ENCODE data around the gene RECQL5.

RECQL5 gene

DNA sequence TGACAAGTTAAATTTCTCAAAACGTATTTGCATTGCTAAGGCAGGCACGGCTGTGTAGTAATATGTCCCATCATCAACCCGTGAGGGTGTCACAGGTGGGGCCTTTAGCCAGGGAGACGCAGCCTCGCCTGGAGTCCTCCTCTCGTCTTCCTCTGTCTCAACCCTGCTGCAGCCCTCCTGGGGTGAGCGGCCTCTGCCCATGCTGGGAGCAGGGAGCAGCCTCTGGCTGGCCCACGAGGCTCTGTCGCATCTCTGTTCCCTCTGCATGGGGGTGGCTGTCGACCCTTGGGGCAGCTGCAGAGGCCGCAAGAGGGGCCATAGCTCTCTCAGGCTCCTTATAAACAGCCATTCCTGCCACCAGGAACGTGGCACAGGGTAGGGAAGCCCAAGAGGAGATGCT is 34.5 kb downstream of the RECQL5 start:
- ATAC-seq (ENCODE audit: insufficient read depth, low read depth) (no peak), DNase-seq (no peak)
- Histone ChIP-seq H3K79me2 (ENCODE audit: insufficient read depth, low read length) (no peaks in the 10 kb centered on the region), H3K27ac (ENCODE audit: low read length) (no peak overlapping the region), H3K4me1 (ENCODE audit: insufficient read depth, low read length) (peaks cover 12% of the 10 kb centered on the region), H3K9ac (ENCODE audit: low read depth, low read length) (no peak overlapping the region), H2AFZ (ENCODE audit: low read depth, low read length) (no peak overlapping the region), H3K4me3 (ENCODE audit: low read depth in 1 of 2, low read length in 2 of 2) (no peak overlapping the region), H4K20me1 (ENCODE audit: insufficient read depth, low read length) (peaks cover 25% of the 10 kb centered on the region), H3K36me3 (ENCODE audit: insufficient read depth, low read length) (peaks cover 22% of the 10 kb centered on the region), H3K4me2 (ENCODE audit: insufficient read depth, low read length) (no peak overlapping the region), H3K9me3 (ENCODE audit: insufficient read depth, low read length, severe bottlenecking) (no peaks in the 10 kb centered on the region), H3K27me3 (ENCODE audit: insufficient read depth, low read length, poor library complexity) (no peaks in the 10 kb centered on the region)
- TF ChIP-seq CTCF (IDR thresholded peaks at IDR 0.05; ENCODE audit: borderline replicate concordance, extremely low read depth, low read length, poor library complexity, severe bottlenecking) (no peak), EZH2 (IDR thresholded peaks at IDR 0.05; ENCODE audit: borderline replicate concordance, low read depth, low read length, severe bottlenecking) (no peak)

GRCh38 chr17:75631353-75631752 is 35.6 kb downstream of the RECQL5 start:
- Histone ChIP-seq H3K27ac (ENCODE audit: low read length) (no peak overlapping the region), H3K9ac (ENCODE audit: low read depth, low read length) (no peak overlapping the region), H3K9me3 (ENCODE audit: insufficient read depth, low read length, severe bottlenecking) (no peaks in the 10 kb centered on the region), H3K36me3 (ENCODE audit: insufficient read depth, low read length) (peaks cover 26% of the 10 kb centered on the region), H4K20me1 (ENCODE audit: insufficient read depth, low read length) (peaks cover 25% of the 10 kb centered on the region), H3K79me2 (ENCODE audit: insufficient read depth, low read length) (no peaks in the 10 kb centered on the region), H3K4me2 (ENCODE audit: insufficient read depth, low read length) (no peak overlapping the region), H3K4me3 (ENCODE audit: low read depth in 1 of 2, low read length in 2 of 2) (no peak overlapping the region), H3K27me3 (ENCODE audit: insufficient read depth, low read length, poor library complexity) (no peaks in the 10 kb centered on the region), H3K4me1 (ENCODE audit: insufficient read depth, low read length) (peaks cover 12% of the 10 kb centered on the region), H2AFZ (ENCODE audit: low read depth, low read length) (no peak overlapping the region)
- DNase-seq (no peak), ATAC-seq (ENCODE audit: insufficient read depth, low read depth) (no peak)
- TF ChIP-seq EZH2 (IDR thresholded peaks at IDR 0.05; ENCODE audit: borderline replicate concordance, low read depth, low read length, severe bottlenecking) = no peak
- TF ChIP-seq CTCF (IDR thresholded peaks at IDR 0.05; ENCODE audit: borderline replicate concordance, extremely low read depth, low read length, poor library complexity, severe bottlenecking) = no peak

- H3K4me2 ChIP-seq (ENCODE audit: insufficient read depth, low read length) = no peak overlapping the region
- no peak overlapping the region for H3K27ac ChIP-seq (ENCODE audit: low read length)
- no peak overlapping the region for H3K9ac ChIP-seq (ENCODE audit: low read depth, low read length)
- H2AFZ ChIP-seq (ENCODE audit: low read depth, low read length) = no peak overlapping the region
- DNase-seq (no peak), ATAC-seq (ENCODE audit: insufficient read depth, low read depth) (no peak)
- H4K20me1 ChIP-seq (ENCODE audit: insufficient read depth, low read length) = peaks cover 23% of the 10 kb centered on the region
- H3K4me3 ChIP-seq (ENCODE audit: low read depth in 1 of 2, low read length in 2 of 2) = no peak overlapping the region
- TF ChIP-seq EZH2 (IDR thresholded peaks at IDR 0.05; ENCODE audit: borderline replicate concordance, low read depth, low read length, severe bottlenecking) (no peak), CTCF (IDR thresholded peaks at IDR 0.05; ENCODE audit: borderline replicate concordance, extremely low read depth, low read length, poor library complexity, severe bottlenecking) (no peak)
- H3K9me3 ChIP-seq (ENCODE audit: insufficient read depth, low read length, severe bottlenecking) = no peaks in the 10 kb centered on the region
- H3K36me3 ChIP-seq (ENCODE audit: insufficient read depth, low read length) = peaks cover 26% of the 10 kb centered on the region
- H3K4me1 ChIP-seq (ENCODE audit: insufficient read depth, low read length) = peaks cover 12% of the 10 kb centered on the region
- H3K79me2 ChIP-seq (ENCODE audit: insufficient read depth, low read length) = no peaks in the 10 kb centered on the region
- no peaks in the 10 kb centered on the region for H3K27me3 ChIP-seq (ENCODE audit: insufficient read depth, low read length, poor library complexity)
Measured at GRCh38 chr17:75630071-75630917, 36.7 kb downstream of the RECQL5 start.
